Right renal pelvis (tissue), 4 donors: Measurements from ENCODE around the gene ING5. TPM values are rescaled to one million over a fixed set of nuclear protein-coding genes. Genes with fewer than 3 reads are reported as not detected.

ENCODE experiments used
- DNase-seq, 4 donors: peaks; one replicate each; pipeline ENCODE4 v3.0.0-alpha.2; 2013; ENCODE audit warnings: low read depth in 4 of 4, low spot score in 3 of 4, missing footprints in 1 of 4
- polyA plus RNA-seq, 4 donors: library from polyadenylated mRNA; unstranded; fragments of 120-200 nt; gene quantifications; one replicate each; pipeline ENCODE4 v1.2.1, GENCODE V29; 2013; ENCODE audit not compliant: insufficient read length in 4 of 4

ING5 gene
- polyA plus RNA-seq, 4 donors: 35.4 to 43.6 (median 42.3) TPM

DNA sequence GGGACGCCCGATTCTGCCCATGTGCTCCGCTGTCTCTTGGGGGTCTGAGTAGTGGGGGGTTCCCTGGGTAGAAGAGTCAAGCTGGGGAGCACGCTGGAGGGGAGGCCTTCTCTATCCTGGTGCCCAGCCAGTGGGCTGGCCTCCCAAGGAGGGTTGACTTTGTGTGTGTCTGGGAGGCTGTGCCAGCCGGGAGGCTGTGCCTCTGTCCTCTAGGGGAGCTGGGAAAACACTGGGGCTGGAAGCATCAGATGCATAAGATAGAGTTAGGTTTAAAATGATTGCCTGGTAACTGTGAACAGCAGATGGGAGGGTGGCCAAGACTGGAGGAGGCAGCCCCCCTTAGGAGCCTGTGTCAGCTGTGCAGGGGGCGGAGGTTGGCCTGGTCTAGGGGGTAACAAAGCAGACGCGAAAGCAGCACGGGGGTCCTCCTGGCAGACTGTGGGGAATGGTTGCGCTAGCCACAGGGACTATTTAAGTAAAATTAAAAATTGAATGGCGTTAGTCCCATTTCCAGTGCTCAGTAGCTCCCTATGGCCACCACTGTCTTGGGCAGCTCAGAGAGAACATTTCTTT, 1.3 kb downstream of the ING5 start:
- DNase-seq: peak in 1 of 4 donors; percentile 7

DNA sequence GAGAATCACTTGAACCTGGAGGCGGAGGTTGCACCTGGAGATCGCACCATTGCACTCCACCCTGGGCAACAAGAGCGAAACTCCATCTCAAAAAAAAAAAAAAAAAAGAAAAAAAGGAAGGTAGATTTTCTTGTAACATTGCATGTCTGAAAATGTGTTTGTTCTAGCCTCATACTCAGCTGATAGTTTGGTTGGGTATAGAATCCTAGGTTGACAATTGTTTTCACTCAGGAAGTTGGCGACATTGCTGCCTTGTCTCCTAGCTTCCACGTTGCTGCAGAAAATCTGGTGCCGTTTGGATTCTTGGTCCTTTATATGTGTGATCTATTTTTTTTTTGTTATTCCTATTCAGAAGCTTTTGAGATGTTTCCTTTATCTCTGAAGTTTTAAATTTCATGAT, 4.7 kb downstream of the ING5 start:
- DNase-seq: no peak

DNA sequence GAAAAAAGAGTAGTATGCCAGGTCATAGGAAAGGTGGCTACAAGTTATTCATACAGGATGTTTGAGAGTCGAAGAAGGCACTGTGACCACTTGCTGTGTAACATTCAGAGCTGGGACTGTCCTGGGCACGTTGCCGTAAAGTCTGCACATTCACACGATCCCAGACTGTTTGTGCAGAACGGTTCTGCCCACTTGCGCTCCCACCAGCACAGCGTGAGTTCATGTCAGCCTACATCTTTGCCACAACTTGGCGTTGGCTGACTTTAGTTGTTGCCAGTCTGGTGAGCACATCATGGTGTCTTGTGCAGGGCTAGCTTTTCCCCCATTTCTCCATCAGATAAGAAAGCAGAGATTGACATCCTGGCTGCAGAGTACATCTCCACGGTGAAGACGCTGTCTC, 7.0 kb downstream of the ING5 start:
- no peak for DNase-seq

DNA sequence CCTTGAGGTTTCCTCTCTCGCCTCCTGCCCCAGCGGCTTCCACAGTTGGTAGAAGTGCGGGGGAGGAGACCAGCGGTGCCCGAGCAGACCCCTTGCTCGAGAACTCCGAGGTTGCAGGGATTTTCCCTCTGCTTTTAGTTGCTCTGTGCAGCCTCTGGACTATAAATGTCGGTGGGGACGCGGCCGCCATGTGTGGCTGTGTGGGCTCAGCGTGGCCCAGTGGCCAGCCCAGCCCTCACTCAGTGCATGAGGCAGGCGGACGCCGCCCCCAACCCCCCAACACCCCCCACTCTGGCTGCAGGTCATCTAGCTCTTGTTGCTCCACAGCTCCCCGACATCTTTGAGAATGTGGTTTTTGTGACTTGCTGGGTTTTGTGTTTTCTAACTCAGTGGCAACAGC, 17.3 kb downstream of the ING5 start:
- no peak for DNase-seq

DNA sequence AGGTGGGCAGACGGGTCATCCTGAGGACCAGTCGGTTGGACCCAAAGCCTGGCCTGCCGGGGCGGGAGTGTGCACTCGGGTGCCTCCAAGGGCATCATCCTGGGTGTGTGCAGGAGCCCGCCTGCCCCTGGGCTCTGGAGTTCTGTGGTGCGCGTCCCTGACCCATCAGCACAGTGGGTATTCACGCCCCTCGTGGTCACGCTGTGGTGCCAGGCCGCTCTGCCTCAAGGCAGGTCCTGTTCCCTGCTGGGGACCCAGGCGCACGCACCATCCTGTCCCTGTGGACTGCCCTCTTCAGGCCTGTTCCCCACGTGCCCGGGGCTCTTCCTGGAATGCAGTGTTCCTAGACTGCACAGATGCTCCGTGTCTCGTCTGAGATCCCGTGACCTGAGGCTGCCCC, 18.3 kb downstream of the ING5 start:
- DNase-seq: no peak

DNA sequence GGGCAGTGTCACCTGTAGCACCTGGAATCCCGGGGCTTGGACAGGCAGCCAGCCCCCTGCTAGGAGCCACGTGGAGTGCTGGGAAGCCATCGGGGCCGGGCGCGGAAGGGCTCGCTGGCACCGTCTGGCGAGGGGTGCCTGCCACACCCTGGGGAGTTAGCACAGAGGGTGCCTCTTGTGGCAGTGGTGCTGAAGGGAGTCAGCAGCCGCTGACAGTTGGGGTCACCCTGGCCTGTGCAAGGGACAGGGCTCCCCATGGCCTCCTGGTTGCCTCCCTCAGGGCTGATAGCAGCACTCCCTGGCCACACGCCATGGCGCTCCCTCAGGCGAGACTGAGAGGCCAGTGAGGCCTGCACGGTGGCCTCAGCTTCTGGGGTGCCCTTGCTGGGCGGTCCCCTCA, 18.7 kb downstream of the ING5 start:
- no peak for DNase-seq

DNA sequence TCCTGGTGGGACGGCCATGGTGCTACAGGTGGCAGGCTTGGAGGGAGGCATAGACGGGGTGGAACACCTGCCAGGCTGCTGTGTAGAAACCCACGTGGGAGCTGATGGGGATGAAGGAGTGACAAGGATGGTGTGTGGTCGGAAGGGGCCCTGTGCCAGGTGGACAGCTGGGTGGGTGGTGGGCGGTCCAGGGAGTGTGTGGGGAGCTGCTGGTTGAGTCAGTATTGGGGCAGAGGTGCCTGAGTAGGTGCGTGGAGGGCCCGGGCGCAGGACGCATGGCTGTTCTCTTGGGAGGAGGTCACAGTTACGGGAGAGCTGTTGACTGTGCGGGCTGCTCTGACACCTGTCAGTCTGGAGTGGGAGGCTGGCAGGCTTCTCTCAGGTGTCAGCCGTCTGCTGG, 20.0 kb downstream of the ING5 start:
- DNase-seq: no peak

DNA sequence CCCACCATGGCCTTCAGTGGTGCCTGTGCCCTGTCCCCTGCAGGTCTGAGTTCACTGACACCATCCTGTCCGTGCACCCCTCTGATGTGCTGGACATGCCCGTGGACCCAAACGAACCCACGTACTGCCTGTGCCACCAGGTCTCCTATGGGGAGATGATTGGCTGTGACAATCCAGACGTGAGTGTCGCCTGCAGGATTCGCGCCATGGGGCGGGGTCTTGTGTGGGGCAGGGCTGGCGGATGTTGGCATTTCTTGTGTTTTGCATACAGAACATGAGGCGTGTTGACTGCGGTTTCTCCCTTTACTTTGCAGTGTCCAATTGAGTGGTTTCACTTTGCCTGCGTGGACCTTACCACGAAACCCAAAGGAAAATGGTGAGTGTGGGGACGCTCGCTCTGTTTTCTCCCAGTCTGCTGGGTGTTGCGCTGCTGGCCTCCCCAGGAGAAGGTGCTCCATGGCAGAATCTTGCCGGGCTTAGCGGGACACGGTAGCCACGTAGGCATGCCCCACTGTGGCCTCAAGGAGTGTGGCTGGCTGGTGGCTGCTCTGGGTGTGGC, 21.1 kb downstream of the ING5 start:
- no peak for DNase-seq

DNA sequence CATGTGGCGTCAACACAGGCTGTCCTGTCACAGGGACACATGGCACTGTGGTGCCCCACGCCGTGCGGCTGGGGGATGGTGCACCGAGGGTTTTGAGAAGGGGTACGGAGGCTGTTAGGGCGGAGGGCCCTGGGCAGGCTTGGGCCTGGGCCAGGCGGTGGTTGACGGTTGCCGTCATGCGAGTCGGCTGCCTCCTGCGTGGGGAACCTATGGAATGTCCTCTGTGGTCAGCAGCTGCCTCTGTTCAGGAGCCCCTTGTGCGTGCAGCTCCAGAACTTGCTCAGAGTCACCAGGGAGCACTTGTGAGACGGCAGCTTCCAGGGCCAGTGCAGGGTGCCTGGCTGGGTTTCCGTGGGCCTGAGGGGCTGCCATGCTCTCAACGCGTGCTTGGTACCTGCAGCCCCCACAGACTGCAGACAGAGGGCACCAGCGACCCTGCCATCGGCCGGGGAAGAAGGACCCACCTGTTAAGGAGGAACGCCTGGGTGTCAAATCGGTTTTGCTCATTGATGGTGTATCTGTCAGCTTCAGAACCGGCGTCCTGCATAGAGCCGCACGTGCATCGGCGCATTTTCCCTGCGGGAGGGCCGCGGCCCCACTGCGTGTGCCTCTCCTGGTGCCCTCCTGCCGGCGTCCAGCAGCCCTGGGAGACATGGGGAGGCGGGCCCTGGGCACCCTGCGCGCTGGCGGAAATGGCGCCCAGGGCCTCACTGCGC, 22.6 kb downstream of the ING5 start:
- DNase-seq: no peak

DNA sequence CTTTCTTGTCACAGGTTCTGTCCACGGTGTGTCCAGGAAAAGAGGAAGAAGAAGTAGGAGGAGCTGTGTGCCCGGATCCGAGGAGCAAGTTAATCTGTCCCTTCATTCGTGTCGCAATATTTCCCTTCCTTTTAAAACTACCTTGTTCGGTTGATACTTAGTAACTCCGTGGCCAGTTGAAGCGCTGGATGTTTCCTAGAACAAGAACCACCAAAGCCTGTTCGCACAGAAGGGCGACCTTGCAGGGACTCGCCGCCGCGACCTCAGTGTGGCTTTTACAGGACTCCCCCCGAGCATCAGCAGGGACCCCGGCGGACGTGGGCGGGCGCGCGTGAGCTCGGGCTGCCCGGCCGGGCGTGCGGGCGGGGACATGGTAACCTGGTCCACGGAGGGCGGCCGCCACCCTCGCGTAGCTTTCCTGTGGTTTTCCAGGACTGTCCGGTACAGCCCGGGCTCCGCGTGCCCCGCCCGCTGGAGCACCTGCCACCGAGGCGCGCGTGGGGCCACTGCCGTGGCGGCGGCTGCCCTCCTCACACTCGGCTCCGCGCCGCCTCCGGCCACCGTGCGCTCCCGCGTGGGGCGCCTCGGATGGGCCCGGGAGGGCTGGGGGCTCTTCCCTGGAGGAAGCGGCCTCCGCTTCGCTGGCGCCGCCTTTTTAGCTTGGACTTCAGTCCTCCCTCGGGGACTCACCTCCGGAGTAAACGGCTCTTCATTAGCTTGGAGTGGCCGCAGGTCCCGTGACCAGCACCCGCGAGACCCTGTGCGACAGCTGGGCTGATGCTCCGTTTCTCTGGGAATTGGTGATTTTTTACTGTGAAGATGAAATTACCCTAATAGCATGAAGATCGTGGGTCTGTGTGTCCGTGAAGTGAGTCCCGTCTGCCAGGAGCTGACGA, 23.4 kb downstream of the ING5 start:
- DNase-seq: no peak

DNA sequence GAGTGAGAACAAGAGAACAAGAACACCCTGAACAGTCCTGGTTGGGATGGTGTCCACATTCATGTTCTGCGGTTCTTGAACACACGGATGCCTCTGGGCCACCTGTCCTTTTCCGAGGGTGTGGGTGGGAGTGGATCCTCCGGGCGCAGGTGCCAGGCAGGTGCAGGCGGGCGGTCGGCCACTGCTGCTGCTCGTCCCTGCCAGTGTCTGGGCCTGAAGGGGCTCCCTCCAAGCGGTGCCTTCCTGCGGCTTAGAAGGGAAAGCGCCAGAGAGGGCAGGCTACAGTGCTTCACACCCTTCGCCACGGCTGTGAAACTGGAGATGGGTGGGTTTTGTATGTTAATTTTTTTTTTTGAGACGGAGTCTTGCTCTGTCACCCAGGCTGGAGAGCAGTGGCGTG, 24.6 kb downstream of the ING5 start:
- DNase-seq: no peak

DNA sequence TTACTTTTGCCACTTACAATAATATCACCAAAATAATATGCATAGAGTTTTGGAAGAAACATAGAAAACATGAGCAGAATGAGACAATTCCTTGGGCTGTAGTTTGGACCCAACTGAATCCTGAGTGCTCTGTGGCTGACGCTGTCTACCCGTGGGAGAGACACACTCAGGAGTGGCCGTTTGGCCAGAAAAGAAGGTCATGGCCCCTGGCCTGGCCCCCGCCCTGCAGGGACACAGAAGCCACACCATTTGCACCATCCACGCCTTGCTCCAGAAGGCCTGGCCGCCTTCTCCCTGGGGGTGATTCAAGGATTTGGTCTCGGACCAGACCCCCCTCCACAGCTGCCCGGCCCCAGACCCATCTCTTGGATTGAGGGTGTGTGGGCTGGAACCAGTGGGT, 26.2 kb downstream of the ING5 start:
- no peak for DNase-seq

DNA sequence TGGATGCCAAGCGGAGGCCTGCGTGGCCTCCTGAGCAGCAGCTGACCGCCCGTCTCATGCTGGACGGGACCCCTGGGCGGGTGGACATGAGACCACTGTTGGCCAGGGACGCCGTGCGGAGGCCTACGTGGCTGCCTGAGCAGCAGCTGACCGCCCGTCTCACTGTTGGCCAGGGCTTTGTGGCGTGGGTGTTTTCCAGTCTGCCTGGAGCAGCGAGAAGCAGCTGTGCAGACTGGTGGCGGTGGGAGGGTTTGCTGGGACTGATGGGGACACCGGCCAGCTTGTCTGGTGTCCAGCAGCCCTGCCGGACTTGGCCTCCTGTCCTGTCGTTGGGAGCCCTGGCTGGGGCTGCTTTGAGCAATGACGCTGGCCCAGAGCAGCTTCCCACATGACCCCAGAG, 26.8 kb downstream of the ING5 start:
- DNase-seq: no peak

DNA sequence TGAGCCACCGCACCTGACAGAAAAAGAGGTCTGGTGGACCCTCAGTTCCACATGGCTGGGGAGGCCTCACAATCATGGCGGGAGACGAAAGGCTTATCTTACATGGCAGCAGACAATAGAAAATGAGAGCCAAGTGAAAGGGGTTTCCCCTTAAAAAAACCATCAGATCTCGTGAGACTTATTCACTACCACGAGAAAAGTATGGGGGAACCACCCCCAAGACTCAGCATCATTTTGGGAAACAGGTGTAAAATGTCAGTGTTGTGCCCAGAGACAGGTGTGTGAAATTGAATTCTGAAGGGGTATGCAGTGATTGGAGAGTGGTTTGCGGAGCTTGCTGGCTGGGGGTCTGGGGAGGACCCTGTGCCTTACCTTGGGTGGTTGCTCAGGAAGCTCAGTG, 28.0 kb downstream of the ING5 start:
- no peak for DNase-seq

DNA sequence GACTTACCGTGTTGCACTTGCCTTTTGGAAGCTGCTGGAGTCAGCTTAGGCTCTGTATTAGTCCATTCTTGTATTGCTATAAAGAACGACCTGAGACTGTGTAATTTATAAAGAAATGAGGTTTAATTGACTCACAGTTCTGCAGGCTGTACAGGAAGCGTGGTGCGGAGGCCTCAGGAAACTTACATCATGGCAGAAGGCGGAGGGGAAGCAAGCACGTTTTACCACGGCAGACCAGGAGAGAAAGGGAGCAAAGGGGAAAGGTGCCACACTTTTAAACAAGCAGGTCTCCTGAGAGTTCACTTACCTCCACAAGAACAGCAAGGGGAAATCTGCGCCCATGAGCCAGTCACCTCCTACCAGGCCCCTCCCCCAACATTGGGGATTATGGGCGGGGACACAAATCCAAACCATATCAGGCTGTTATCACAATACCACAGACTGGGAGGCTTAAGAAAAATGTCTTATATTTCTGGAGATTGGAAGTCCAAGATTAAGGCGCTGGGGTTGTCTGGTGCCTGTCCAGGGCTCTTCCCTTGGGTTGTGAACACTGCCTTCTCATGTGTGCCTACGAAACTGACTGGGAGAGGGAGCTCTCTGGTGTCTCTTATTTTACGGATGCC, 28.9 kb downstream of the ING5 start:
- no peak for DNase-seq

DNA sequence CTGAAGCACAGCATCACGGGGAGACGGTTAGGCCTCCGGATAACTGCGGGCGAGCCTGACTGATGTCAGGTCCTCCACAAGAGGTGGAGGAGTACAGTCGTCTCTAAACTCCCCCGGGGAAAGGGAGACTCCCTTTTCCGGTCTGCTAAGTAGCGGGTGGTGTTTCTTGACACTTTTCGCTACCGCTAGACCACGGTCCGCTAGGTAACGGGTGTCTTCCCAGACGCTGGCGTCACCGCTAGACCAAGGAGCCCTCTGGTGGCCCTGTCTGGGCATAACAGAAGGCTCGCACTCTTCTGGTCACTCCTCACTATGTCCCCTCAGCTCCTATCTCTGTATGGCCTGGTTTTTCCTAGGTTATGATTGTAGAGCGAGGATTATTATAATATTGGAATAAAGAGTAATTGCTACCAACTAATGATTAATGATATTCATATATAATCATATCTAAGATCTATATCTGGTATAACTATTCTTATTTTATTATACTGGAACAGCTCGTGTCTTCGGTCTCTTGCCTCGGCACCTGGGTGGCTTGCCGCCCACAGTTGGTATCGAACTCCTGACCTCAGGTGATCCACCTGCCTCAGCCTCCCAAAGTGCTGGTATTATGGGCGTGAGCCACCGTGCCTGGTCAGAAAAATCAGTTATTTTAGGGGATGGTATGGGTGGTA, 30.8 kb downstream of the ING5 start:
- peak in 1 of 4 donors; percentile 38 for DNase-seq

DNA sequence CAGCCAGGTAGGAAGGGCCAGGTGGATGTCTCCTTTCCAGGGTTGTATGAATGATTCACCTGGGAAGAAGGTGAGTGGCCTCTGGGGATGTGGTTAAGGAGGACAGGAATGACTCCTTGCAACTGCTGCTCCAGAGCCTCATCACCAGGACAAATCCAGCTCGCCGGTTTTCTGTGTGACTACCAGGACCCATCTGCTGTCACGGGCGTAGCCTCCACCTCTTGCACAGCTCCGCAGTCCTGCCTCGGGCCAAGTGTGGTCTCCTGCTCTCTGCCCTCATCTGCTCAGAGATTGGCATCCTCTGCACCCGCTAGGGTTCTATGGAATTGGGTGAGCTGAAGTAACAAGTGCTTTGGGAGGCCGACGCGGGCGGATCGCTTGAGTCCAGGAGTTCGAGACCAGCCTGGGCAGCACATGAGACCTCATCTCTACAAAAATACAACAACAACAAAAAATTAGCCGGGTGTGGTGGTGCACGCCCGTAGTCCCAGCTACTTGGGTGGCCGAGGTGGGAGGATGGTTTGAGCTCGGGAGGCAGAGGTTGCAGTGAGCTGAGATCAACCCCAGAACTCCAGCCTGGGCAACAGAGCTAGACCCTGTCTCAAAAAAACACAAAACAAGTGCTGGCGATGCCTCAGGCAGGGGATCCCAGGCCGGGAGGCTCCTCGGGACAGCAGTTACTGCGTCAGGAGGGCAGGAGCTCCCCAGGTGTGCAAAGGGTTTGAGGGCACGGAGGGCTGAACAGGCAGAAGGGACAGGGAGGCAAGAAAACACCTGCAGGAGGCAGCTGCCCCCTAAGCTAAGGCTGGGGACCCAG, 31.8 kb downstream of the ING5 start:
- DNase-seq: no peak

DNA sequence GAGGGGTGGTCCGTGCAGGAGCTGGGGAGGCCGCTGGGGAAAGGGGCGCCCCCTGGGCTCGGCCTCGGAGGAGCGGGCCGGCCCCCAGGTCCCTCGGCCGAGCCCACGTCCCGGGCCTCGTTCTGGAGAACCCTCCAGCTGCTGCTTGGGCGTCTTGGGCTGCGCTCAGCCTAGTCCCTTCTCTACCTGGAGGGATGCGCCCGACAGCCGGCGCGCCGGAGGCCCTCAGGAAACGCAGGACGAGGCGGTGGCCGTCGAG, 32.3 kb downstream of the ING5 start:
- DNase-seq: no peak

DNA sequence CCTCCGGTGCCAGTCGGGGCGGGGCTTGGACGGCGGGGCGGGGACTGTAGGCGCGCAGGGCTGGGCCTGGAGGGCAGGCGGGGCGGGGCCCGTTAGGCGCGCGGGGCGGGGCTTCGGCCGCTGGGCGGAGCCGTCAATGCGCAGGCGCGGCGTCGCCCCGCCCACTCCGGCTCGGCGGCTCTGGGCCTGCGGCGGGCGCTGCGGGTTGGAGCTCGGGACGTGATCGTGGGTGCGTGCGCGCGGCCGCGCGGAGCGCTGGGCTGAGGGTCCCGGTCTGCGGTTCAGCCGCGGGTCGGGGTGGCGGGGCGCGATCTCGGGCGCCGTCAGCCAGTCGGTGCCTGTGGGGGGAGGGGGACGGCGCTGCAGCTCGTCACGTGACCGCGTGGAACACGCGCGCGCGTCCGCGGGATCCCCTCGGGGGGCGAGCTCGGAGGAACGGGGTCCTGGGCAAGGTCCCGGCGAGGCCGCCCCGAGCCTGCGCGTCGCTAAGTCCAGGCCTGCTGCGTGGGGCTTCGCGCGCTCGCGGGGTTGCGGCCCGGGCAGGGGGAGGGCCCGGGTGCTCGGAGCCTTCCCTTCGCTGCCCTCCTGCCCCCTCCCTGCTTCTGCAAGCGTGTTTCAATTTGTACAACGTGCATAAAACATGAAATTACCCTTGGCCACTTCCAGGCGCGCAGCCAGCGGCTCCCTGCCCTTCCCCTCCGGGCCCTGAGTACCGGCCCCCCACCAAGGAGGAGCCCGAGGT, 32.8 kb downstream of the ING5 start, which contains the start of gene D2HGDH:
Gene D2HGDH, plus strand, starts transcription at position 164 of the 742 bp plus-strand sequence. CDS start 595 bp downstream, outside the sequence.
- DNase-seq: peak; percentile 72 to 81 (median 78)
